PC-3 (cell line): ENCODE data around the gene KAZN. TPM values are rescaled to one million over a fixed set of nuclear protein-coding genes. Genes with fewer than 3 reads are reported as not detected.

Experiments used
- ATAC-seq: fragments of 200-7000 bp; cut with Tn5 transposase; 2 replicates; pipeline ENCODE4 v1.9.1; 2020; ENCODE audit warnings: mild to moderate bottlenecking, moderate library complexity
- BruUV-seq: library from RNA; stranded (reverse); fragments of 400-500 nt; replicated peaks from 2 replicates; lab custom pipeline; 2021; lab: Mats Ljungman, UMichigan
- CTCF ChIA-PET: fragments of 300-600 bp; sonication (Branson Sonifier 250); formaldehyde crosslinking; loops from one replicate; lab custom pipeline; 2022; ENCODE audit warnings: antibody characterized with exemption; lab: Charles Lee
- POLR2A ChIA-PET: fragments of 300-600 bp; sonication (Branson Sonifier 250); formaldehyde crosslinking; loops from one replicate; lab custom pipeline; 2022; ENCODE audit warnings: antibody characterized with exemption; ENCODE audit not compliant: unreplicated experiment; lab: Charles Lee
- DNase-seq: peaks from one replicate; pipeline ENCODE4 v3.0.0-alpha.2; 2015
- H2AFZ ChIP-seq: fragments of 300-600 bp; sonication (generic); 2 replicates; pipeline ENCODE4 v1.6.0; 2016; ENCODE audit warnings: antibody characterized with exemption, low read length
- H3F3A ChIP-seq: fragments of 300-600 bp; sonication (generic); one replicate; pipeline ENCODE4 v1.6.0; 2017; ENCODE audit warnings: antibody characterized with exemption, low read length, control low read depth, mild to moderate bottlenecking; ENCODE audit not compliant: unreplicated experiment
- H3K27ac ChIP-seq: fragments of 300-600 bp; sonication (generic); 2 replicates; pipeline ENCODE4 v1.5.1; 2016; ENCODE audit warnings: mild to moderate bottlenecking, low read length
- H3K27me3 ChIP-seq: fragments of 300-600 bp; sonication (generic); 2 replicates; pipeline ENCODE4 v1.6.1; 2016; ENCODE audit warnings: low read length, mixed read lengths
- H3K36me3 ChIP-seq: fragments of 300-600 bp; sonication (generic); 2 replicates; pipeline ENCODE4 v1.6.1; 2016; ENCODE audit warnings: low read depth, mixed run types, low read length, mixed read lengths
- H3K4me1 ChIP-seq: fragments of 300-600 bp; sonication (generic); 2 replicates; pipeline ENCODE4 v1.5.1; 2016; ENCODE audit warnings: low read length; ENCODE audit not compliant: insufficient read depth
- H3K4me2 ChIP-seq: fragments of 300-600 bp; sonication (generic); 2 replicates; pipeline ENCODE4 v1.6.0; 2016; ENCODE audit warnings: low read length
- H3K4me3 ChIP-seq: fragments of 300-600 bp; sonication (generic); 2 replicates; pipeline ENCODE4 v1.5.1; 2016; ENCODE audit warnings: mild to moderate bottlenecking, low read length, mixed read lengths
- H3K79me2 ChIP-seq: fragments of 300-600 bp; sonication (generic); 2 replicates; pipeline ENCODE4 v1.6.1; 2017; ENCODE audit warnings: low read length, mixed read lengths
- H3K9ac ChIP-seq: fragments of 300-600 bp; sonication (generic); 2 replicates; pipeline ENCODE4 v1.6.0; 2016; ENCODE audit warnings: mild to moderate bottlenecking, low read length
- H3K9me2 ChIP-seq: fragments of 300-600 bp; sonication (generic); replicated peaks from 2 replicates; pipeline ENCODE4 v1.6.1; 2016; ENCODE audit warnings: mixed run types, low read length, mixed read lengths
- H3K9me3 ChIP-seq: fragments of 300-600 bp; sonication (generic); 2 replicates; pipeline ENCODE4 v1.6.1; 2016; ENCODE audit warnings: low read length, mixed read lengths
- H4K20me1 ChIP-seq: fragments of 300-600 bp; sonication (generic); 2 replicates; pipeline ENCODE4 v1.6.1; 2016; ENCODE audit warnings: low read length, mixed read lengths
- CTCF ChIP-seq: fragments of 300-600 bp; sonication (generic); conservative IDR thresholded peaks from 2 replicates; pipeline ENCODE4 v1.5.1; 2017; ENCODE audit warnings: antibody characterized with exemption, low read depth, mild to moderate bottlenecking, low read length
- EZH2 ChIP-seq: fragments of 300-600 bp; sonication (generic); IDR thresholded peaks from one replicate; pipeline ENCODE4 v1.6.1; 2017; ENCODE audit warnings: antibody characterized with exemption, mild to moderate bottlenecking, low read length; ENCODE audit not compliant: unreplicated experiment
- EZH2phosphoT487 ChIP-seq: fragments of 300-600 bp; sonication (generic); IDR thresholded peaks from 2 replicates; pipeline ENCODE4 v1.6.1; 2018; ENCODE audit warnings: mild to moderate bottlenecking, antibody characterized with exemption, low read length, borderline replicate concordance
- intact Hi-C: fragments of 100-400 bp; cut with micrococcal nuclease; formaldehyde crosslinking; loops from 2 replicates; pipeline ENCODE4 v1.9.0; 2023
- total RNA-seq: library from RNA; depleted of rRNA; stranded (reverse); fragments of >200 nt; gene quantifications from 2 replicates; pipeline ENCODE4 v1.2.3, GENCODE V29; 2014

KAZN gene
- total RNA-seq, 1 experiment from 2014 or later: 2.0 TPM

DNA sequence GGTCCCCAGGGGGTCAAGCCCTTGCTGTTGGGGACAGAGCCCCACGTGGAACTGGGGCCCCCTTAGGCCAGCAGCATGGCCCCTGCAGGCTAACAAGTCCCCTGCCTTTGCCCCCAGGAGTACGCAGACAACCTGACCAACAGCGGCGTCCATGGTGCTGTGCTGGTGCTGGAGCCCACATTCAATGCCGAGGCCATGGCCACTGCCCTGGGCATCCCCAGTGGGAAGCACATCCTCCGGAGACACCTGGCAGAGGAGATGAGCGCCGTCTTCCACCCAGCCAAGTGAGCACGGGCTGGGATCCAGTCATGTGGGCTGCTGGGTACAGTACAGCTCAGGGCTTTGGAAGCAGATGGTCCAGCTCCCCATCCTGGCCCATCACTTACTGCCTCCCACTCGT is 505.4 kb downstream of the KAZN start:
- CTCF ChIA-PET: no interaction called here
- Histone ChIP-seq H3K4me3 (no peak overlapping the region), H3K4me2 (no peak overlapping the region), H3K27ac (no peak overlapping the region), H3K4me1 (no peaks in the 10 kb centered on the region), H3K9ac (no peak overlapping the region), H3K9me3 (peaks cover 4% of the 10 kb centered on the region; the same call in 1 of the 2 replicates), H2AFZ (no peak overlapping the region), H3F3A (no peaks in the 10 kb centered on the region), H3K9me2 (no peaks in the 10 kb centered on the region), H3K36me3 (no peaks in the 10 kb centered on the region), H4K20me1 (no peaks in the 10 kb centered on the region), H3K27me3 (no peaks in the 10 kb centered on the region), H3K79me2 (no peaks in the 10 kb centered on the region)
- TF ChIP-seq CTCF (no peak), EZH2phosphoT487 (no peak), EZH2 (no peak)
- DNase-seq (no peak), ATAC-seq (no peak)
- POLR2A ChIA-PET: no interaction called here
- no TSS peak for BruUV-seq
- intact Hi-C loops: loop anchor here (10.0 kb wide), 1 partner anchor 1139 kb away; no protein-coding TSS in a partner anchor

- ATAC-seq (no peak), DNase-seq (no peak)
- H3K79me2 ChIP-seq: no peaks in the 10 kb centered on the region
- no peaks in the 10 kb centered on the region for H3K9me2 ChIP-seq
- CTCF ChIA-PET: interaction anchor here (0.6 kb wide), 1 partner anchor 1139 kb away, joined by 3 read pairs; no protein-coding TSS in a partner anchor
- H3K9ac ChIP-seq: no peak overlapping the region
- no peak overlapping the region for H3K4me3 ChIP-seq
- no peak overlapping the region for H3K27ac ChIP-seq
- no peaks in the 10 kb centered on the region for H3K36me3 ChIP-seq
- BruUV-seq: no TSS peak
- peaks cover 4% of the 10 kb centered on the region; the same call in 1 of the 2 replicates for H3K9me3 ChIP-seq
- H3F3A ChIP-seq: no peaks in the 10 kb centered on the region
- no peaks in the 10 kb centered on the region for H4K20me1 ChIP-seq
- TF ChIP-seq EZH2 (no peak), CTCF (no peak)
- POLR2A ChIA-PET: no interaction called here
- intact Hi-C loops: loop anchor here (10.0 kb wide), 1 partner anchor 1140 kb away; no protein-coding TSS in a partner anchor
- no peak overlapping the region for H2AFZ ChIP-seq
- H3K27me3 ChIP-seq: no peaks in the 10 kb centered on the region
- no peaks in the 10 kb centered on the region for H3K4me1 ChIP-seq
- H3K4me2 ChIP-seq: no peak overlapping the region
Observed at GRCh38 chr1:15104768-15105167, 506.3 kb downstream of the KAZN start.

- Histone ChIP-seq H3K36me3 (no peaks in the 10 kb centered on the region), H3K79me2 (no peaks in the 10 kb centered on the region), H3K4me3 (no peak overlapping the region), H3K9ac (no peak overlapping the region), H3K4me2 (no peak overlapping the region), H3F3A (no peaks in the 10 kb centered on the region), H3K4me1 (no peaks in the 10 kb centered on the region), H3K27ac (no peak overlapping the region), H3K9me2 (no peaks in the 10 kb centered on the region), H2AFZ (no peak overlapping the region), H3K9me3 (peaks cover 4% of the 10 kb centered on the region; the same call in 1 of the 2 replicates), H3K27me3 (no peaks in the 10 kb centered on the region), H4K20me1 (no peaks in the 10 kb centered on the region)
- DNase-seq (peak; percentile 12), ATAC-seq (no peak)
- TF ChIP-seq EZH2phosphoT487: no peak
- no peak for TF ChIP-seq CTCF
- no peak for TF ChIP-seq EZH2
- BruUV-seq: no TSS peak
- intact Hi-C loops: loop anchor here (10.0 kb wide), 1 partner anchor 1142 kb away; no protein-coding TSS in a partner anchor
- ChIA-PET CTCF (no interaction called here), POLR2A (no interaction called here)
Observed at GRCh38 chr1:15106608-15107007, 508.1 kb downstream of the KAZN start.
